ENCODE measurements around the gene SYNE2.
"Not testable (repeated sequence)": the region's sequence is repeated elsewhere in the genome, so short reads cannot be mapped to it uniquely, and the experiment has no call there.

SYNE2 gene, protein sequence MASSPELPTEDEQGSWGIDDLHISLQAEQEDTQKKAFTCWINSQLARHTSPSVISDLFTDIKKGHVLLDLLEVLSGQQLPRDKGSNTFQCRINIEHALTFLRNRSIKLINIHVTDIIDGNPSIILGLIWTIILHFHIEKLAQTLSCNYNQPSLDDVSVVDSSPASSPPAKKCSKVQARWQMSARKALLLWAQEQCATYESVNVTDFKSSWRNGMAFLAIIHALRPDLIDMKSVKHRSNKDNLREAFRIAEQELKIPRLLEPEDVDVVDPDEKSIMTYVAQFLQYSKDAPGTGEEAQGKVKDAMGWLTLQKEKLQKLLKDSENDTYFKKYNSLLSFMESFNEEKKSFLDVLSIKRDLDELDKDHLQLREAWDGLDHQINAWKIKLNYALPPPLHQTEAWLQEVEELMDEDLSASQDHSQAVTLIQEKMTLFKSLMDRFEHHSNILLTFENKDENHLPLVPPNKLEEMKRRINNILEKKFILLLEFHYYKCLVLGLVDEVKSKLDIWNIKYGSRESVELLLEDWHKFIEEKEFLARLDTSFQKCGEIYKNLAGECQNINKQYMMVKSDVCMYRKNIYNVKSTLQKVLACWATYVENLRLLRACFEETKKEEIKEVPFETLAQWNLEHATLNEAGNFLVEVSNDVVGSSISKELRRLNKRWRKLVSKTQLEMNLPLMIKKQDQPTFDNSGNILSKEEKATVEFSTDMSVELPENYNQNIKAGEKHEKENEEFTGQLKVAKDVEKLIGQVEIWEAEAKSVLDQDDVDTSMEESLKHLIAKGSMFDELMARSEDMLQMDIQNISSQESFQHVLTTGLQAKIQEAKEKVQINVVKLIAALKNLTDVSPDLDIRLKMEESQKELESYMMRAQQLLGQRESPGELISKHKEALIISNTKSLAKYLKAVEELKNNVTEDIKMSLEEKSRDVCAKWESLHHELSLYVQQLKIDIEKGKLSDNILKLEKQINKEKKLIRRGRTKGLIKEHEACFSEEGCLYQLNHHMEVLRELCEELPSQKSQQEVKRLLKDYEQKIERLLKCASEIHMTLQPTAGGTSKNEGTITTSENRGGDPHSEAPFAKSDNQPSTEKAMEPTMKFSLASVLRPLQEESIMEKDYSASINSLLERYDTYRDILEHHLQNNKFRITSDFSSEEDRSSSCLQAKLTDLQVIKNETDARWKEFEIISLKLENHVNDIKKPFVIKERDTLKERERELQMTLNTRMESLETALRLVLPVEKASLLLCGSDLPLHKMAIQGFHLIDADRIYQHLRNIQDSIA (N-terminal part only)

GRCh38 chr14:63852817-63853731, at the start of gene SYNE2:
Gene SYNE2 (plus strand): TSS chr14:63853004. CDS start chr14:63909149, 56,145 bp downstream.
- DNase-seq = no peak

- DNase-seq = not testable (repeated sequence)
Observed at GRCh38 chr14:63803221-63803791, 49.5 kb upstream of the SYNE2 start.

DNA sequence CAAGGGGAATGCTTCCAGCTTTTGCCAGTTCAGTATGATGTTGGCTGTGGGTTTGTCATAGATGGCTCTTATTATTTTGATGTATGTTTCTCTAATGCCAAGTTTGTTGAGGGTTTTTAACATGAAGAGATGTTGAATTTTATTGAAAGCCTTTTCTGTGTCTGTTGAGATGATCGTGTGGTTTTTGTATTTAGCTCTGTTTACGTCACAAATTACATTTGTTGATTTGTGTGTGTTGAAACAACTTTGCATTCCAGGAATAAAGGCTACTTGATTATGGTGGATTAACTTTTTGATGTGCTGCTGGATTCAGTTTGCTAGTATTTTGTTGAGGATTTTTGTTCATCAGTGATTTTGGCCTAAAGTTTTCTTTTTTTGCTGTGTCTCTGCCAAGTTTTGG, 46.7 kb upstream of the SYNE2 start:
- not testable (repeated sequence) for DNase-seq

DNA sequence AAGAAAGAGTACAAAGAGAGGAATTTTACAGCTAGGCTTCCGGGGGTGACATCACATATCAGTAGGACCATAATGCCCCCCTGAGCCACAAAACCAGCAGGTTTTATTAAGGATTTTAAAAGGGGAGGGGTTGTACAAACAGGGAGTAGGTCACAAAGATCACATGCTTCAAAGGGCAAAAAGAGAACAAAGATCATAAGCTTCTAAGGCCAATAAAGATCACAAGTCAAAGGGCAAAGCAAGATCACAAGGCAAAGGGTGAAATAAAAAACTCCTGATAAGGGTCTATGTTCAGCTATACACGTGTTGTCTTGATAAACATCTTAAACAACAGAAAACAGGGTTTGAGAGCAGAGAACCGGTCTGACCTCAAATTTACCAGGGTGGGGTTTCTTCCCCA, 41.1 kb upstream of the SYNE2 start:
- DNase-seq = not testable (repeated sequence)

DNA sequence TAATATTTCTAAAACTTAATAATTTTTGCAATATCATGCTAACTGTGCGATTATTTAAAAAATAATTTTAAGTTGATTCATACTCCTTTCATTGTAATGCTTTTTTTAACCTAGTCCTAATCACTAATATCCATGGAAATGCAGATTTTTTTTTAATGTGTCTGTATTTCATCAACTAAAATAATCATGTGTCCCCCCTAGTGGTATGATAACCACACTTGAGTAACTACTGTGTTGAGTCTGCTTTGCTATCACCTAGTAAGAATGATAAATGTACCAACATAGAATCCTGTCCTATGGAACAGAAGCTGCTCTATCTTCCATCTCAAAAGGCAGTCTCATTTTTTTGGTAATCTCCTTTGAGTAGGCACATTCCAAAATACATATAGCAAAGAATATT, 19.1 kb upstream of the SYNE2 start:
- DNase-seq = no peak

DNA sequence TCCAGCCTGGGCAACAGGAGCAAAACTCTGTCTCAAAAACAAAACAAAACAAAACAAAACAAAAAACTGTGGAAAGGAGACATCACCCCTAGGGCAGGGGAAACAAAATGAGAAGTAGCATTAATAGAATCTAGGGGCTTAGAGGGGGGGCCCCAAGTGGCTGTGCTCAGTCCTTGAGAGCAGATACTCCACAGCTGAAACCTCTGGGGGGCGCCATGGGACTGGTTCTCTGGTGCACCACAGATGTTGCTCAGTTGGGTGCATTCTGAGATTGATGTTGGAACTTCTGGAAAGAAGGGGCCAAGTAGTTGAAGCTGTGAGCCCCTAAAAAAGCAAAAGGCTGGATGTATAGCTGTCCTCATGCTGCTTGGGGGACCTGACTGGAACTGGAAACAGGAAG, 11.8 kb upstream of the SYNE2 start:
- DNase-seq = no peak

DNA sequence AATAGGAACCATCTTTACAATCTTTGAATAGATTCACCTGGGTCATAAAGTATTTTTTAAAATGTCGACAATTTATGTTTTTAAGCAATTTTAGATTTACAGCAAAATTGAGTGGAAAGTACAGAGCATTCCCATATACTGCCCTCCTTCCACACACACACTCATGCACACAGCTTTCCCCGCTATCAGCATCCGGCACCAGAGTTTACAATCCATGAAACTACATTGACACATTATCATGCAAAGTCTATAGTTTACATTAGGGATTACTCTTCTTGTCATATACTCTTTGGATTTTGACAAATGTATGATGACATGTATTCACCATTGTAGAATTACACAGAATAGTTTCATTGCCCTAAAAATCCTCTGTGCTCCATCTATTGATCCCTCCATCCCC, 9.0 kb upstream of the SYNE2 start:
- DNase-seq = no peak

DNA sequence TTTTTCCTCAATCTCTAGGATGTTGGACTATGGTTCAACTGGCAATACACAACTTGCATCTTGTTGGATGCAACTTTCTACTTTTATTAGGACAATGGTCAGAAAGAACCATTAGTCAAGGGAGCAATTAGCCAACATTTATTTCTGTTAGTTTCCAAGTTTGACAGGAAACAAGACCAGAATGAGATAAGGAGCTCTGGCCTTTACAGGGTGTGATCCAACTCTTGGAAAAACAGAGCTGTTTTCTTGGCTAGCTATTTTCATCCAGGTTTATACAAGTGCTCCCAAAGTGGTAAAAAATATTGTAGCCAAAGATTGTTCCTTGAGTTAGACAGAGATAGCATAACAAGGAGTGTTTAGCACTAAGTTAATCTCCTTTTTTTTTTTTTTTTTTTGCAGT, 3.9 kb upstream of the SYNE2 start:
- no peak for DNase-seq

DNA sequence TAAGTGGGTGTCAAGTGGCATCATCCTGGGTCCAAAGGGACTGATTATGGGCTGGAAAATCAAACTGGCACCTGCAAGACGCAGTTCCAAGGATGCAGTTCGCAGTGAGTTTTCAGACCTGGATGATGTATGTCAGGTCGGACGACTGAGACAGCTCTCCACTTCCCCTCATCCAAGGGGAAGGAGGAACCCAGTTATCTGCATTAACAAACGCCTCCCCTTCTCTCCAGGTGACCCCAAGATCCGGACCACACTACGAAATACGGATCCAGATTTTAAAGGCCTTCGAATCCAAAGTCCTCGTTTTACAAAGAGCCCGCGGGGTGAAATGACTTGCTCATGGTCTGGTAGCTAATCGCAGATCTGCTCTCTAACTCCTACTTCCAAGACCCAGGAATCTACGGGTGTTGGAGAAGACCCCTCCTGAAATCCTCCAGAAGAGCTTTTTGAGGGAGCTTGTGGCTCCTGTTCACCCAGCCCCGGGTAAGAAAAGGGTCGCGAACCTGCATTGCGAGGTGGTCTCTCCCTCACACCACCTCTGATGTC, 460 bp upstream of the SYNE2 start:
- no peak for DNase-seq

GRCh38 chr14:63853831-63854293, 1.1 kb downstream of the SYNE2 start:
- DNase-seq = no peak

DNA sequence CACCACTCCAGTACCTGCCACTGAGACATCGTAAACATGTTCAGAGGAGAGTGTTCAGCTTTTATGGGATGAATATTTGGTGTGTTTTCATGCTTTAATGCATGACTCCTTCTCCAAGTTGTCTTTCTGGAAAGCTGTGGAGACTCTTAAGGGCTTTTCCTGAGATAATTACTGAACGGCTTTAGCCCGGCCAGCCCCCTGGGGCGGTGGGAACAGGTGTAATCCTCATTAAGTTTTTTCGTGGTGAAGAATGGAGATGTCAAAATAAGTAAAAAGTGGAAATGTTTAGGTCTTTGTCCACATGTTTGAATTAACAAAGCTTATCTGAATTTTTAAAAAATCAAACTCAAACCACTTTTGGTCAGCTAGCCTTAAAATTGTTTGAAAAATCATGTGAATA, 1.5 kb downstream of the SYNE2 start:
- DNase-seq = no peak

DNA sequence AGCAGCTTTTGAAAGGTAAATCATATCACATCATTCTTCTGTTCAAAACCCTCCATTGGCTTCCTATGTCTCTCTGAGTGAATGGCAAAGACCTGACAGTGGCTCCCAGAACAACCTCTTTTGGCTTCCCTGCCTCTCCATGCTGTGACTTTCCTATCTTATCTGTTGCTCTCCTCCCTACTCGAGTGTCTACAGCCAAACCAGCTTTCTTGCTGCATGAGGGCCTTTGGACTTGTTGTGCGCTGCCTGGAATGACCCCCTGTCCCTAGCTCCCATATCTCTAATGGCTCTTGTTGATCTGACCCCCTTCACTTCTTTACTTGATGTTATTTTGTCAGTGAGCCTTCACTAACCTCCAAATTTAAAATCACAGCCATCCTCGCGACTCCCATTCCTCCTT, 2.5 kb downstream of the SYNE2 start:
- no peak for DNase-seq

- no peak for DNase-seq
Observed at GRCh38 chr14:63857466-63858030, 4.7 kb downstream of the SYNE2 start.

- DNase-seq = no peak
Observed at GRCh38 chr14:63860146-63860545, 7.3 kb downstream of the SYNE2 start.

- no peak for DNase-seq
Observed at GRCh38 chr14:63862163-63862562, 9.4 kb downstream of the SYNE2 start.

DNA sequence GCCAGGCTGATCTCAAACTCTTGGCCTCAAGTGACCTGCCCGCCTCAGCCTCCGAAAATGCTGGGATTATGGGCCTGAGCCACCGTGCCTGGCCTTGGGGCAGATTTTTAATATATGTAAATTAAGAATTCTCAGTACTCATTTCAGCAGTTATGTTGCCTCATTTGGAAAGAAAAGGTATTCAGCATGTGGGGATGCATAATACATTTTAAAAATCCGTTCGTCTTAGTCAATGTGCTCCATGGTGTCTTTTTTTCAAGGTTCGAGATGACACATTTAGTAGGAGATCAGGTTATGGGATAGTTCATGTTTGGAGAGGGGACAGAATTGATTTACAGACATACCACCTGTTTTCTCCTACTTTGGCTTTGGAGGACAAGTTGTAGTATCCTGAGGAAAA, 10.2 kb downstream of the SYNE2 start:
- DNase-seq = no peak

- DNase-seq = not testable (repeated sequence)
Observed at GRCh38 chr14:63864775-63865174, 12.0 kb downstream of the SYNE2 start.

DNA sequence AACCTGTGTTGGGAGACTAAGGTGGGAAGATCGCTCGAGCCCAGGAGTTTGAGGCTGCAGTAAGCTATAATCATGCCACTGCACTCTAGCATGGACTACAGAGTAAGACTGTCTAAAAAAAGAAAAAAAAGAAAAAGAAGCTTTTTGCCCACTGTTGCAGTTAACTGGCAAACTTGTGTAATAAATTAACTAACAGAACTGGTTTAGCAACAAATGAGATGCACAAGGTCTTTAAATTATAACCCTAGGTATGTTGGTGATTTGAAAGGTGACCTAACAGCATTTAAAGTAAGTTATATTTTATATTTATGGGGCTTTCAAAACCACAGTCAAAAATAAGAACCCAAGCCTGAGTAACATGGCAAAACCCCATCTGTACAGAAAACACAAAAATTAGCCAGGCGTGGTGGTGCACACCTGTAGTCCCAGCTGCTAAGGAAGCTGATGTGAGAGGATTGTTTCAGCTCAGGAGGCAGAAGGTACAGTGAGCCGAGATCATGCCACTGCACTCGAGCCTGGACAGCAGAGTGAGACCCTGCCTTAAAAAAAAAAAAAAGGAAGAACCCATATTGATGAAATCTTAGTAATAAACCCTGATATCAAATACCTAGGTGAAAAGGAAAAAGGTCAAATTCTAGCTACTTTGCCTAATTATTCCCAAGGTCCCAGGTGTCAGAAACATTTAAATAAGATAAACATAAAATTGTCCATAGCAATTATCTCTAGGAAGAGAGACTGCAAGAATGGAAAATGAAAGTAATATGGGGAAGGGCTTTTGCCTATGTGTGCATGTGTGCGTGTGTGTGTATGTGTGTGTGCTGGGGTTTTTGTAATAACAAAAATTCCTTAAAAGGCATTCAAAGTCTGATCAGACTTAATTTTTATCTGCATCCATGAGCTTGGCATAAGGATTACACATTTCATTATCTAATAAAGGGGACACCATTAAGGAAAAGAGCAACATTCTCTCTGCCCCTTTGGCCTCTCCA, 15.4 kb downstream of the SYNE2 start:
- DNase-seq = peak; percentile 68

- DNase-seq = not testable (repeated sequence)
Observed at GRCh38 chr14:63869940-63870752, 17.3 kb downstream of the SYNE2 start.
